Endothelial cell of umbilical vein (primary cell): Measurements from ENCODE around the gene NCR2. TPM values are rescaled to one million over a fixed set of nuclear protein-coding genes. Genes with fewer than 3 reads are reported as not detected.
"Not testable (repeated sequence)": the region's sequence is repeated elsewhere in the genome, so short reads cannot be mapped to it uniquely, and the experiment has no call there.

Experiments
- BruUV-seq: library from RNA; stranded (reverse); fragments of 400-500 nt; replicated peaks from 2 replicates; lab custom pipeline; 2021; lab: Mats Ljungman, UMichigan
- CTCF ChIA-PET: fragments of 300-600, 350-600 bp; sonication (Branson Sonifier 250); formaldehyde crosslinking; loops from one replicate; lab custom pipeline; 2021; ENCODE audit warnings: antibody characterized with exemption, inconsistent platforms; lab: Charles Lee
- POLR2A ChIA-PET: fragments of 300-600, 350-600 bp; sonication (Branson Sonifier 250); formaldehyde crosslinking; loops from one replicate; lab custom pipeline; 2021; ENCODE audit warnings: antibody characterized with exemption, inconsistent platforms; lab: Charles Lee
- DNase-seq: peaks from one replicate; pipeline ENCODE4 v3.0.0-alpha.2; 2011; ENCODE audit warnings: low read depth, low spot score
- FAIRE-seq: peaks from 2 replicates; lab custom pipeline; 2011; peaks lifted over from hg19 to GRCh38; lab: Jason Lieb, UNC
- H2AFZ ChIP-seq: 2 replicates; pipeline ENCODE4 v1.6.0; 2012; ENCODE audit warnings: low read depth, low read length, control low read depth, inconsistent platforms
- H3K27ac ChIP-seq: 2 replicates; pipeline ENCODE4 v1.5.1; 2011; ENCODE audit warnings: low read depth, mild to moderate bottlenecking, control low read depth, low read length, moderate library complexity; ENCODE audit not compliant: insufficient read depth
- H3K27me3 ChIP-seq, 2 experiments: 2 replicates each; pipeline versions ENCODE4 v1.6.0 to v1.6.1; 2011; ENCODE audit warnings: low read length in 2 of 2, mixed read lengths in 1 of 2; ENCODE audit not compliant: control insufficient read depth in 2 of 2, insufficient read depth in 2 of 2
- H3K36me3 ChIP-seq, 2 experiments: 2 replicates in 1 of 2; 3 replicates in 1 of 2; pipeline ENCODE4 v1.5.1; 2011; ENCODE audit warnings: low read length in 2 of 2, mild to moderate bottlenecking in 1 of 2, moderate library complexity in 1 of 2; ENCODE audit not compliant: control insufficient read depth in 2 of 2, insufficient read depth in 2 of 2; ENCODE audit errors: extremely low read depth in 1 of 2
- H3K4me1 ChIP-seq: 3 replicates; pipeline ENCODE4 v1.5.1; 2011; ENCODE audit warnings: mild to moderate bottlenecking, low read length; ENCODE audit not compliant: control insufficient read depth, insufficient read depth; ENCODE audit errors: extremely low read depth
- H3K4me2 ChIP-seq: 2 replicates; pipeline ENCODE4 v1.6.1; 2011; ENCODE audit warnings: low read length, control low read depth, mixed read lengths; ENCODE audit not compliant: insufficient read depth
- H3K4me3 ChIP-seq, 3 experiments: fragments of 200-600 bp in 1 of 3; sonication (generic), shearing (Covaris generic) in 1 of 3; replicated peaks in 1 of 3; 2 replicates each; pipeline ENCODE4 v1.5.1; 2011 to 2016; ENCODE audit warnings: control low read depth in 3 of 3, low read length in 3 of 3, mild to moderate bottlenecking in 2 of 3, inconsistent platforms in 1 of 3, low read depth in 1 of 3, moderate library complexity in 1 of 3; ENCODE audit not compliant: insufficient read depth in 1 of 3
- H3K79me2 ChIP-seq: 2 replicates; pipeline ENCODE4 v1.6.0; 2012; ENCODE audit warnings: low read length, inconsistent platforms; ENCODE audit not compliant: control insufficient read depth, insufficient read depth
- H3K9ac ChIP-seq: replicated peaks from 2 replicates; pipeline ENCODE3; 2011; ENCODE audit warnings: low read length, control low read depth; ENCODE audit not compliant: insufficient read depth; ENCODE audit errors: extremely low read depth
- H3K9me1 ChIP-seq: replicated peaks from 3 replicates; pipeline ENCODE4 v1.6.0; 2011; ENCODE audit warnings: mild to moderate bottlenecking, low read length; ENCODE audit not compliant: control insufficient read depth, insufficient read depth; ENCODE audit errors: extremely low read depth
- H3K9me3 ChIP-seq: replicated peaks from 2 replicates; pipeline ENCODE4 v1.5.1; 2012; ENCODE audit warnings: low read length, inconsistent platforms; ENCODE audit not compliant: control insufficient read depth, insufficient read depth
- H4K20me1 ChIP-seq: replicated peaks from 2 replicates; pipeline ENCODE3; 2011; ENCODE audit warnings: mild to moderate bottlenecking, low read length; ENCODE audit not compliant: control insufficient read depth, insufficient read depth; ENCODE audit errors: extremely low read depth
- EZH2 ChIP-seq: IDR thresholded peaks from 2 replicates; pipeline ENCODE4 v1.6.1; 2012; ENCODE audit warnings: borderline replicate concordance, low read depth, mild to moderate bottlenecking, moderate library complexity, low read length, inconsistent platforms; ENCODE audit not compliant: severe bottlenecking
- FOS ChIP-seq: IDR thresholded peaks from 2 replicates; pipeline ENCODE4 v1.6.1; 2011; ENCODE audit warnings: mild to moderate bottlenecking, low read length, moderate library complexity, borderline replicate concordance; ENCODE audit not compliant: insufficient read depth
- GATA2 ChIP-seq: IDR thresholded peaks from 2 replicates; pipeline ENCODE4 v1.7.0; 2011; ENCODE audit warnings: low read depth, mild to moderate bottlenecking, moderate library complexity, mixed read lengths, low read length; ENCODE audit not compliant: insufficient read length, insufficient read depth
- JUN ChIP-seq: IDR thresholded peaks from 2 replicates; pipeline ENCODE4 v1.6.1; 2011; ENCODE audit warnings: borderline replicate concordance, low read depth; ENCODE audit not compliant: insufficient read length, insufficient read depth
- MYC ChIP-seq: IDR thresholded peaks from one replicate; pipeline ENCODE4 v1.6.1; 2011; ENCODE audit warnings: mild to moderate bottlenecking, low read depth, low read length
- POLR2A ChIP-seq: IDR thresholded peaks from 2 replicates; pipeline ENCODE4 v1.6.1; 2012; ENCODE audit warnings: low read depth, mild to moderate bottlenecking, control low read depth, low read length
- POLR2AphosphoS5 ChIP-seq: IDR thresholded peaks from 2 replicates; pipeline ENCODE4 v1.6.1; 2012; ENCODE audit warnings: low read depth, mild to moderate bottlenecking, control low read depth, low read length, moderate library complexity; ENCODE audit not compliant: insufficient read depth
- dilution Hi-C: fragments of 300-500 bp; cut with MboI; formaldehyde crosslinking; loops from one replicate; pipeline ENCODE4 v1.15.0; 2019; ENCODE audit warnings: low sequenced_read_pairs; ENCODE audit not compliant: extremely low pct_ligation_motif_present
- intact Hi-C: fragments of 100-400 bp; cut with micrococcal nuclease; formaldehyde crosslinking; loops from one replicate; pipeline ENCODE4 v1.10.0; 2022
- polyA plus RNA-seq, 4 experiments: library from polyadenylated mRNA; depleted of rRNA in 3 of 4; stranded (reverse) in 3 of 4; unstranded in 1 of 4; fragments of >200 nt; gene quantifications; 2 replicates each; pipeline versions ENCODE4 v1.2.1 to v1.2.3, GENCODE V29; 2011 to 2012; ENCODE audit warnings: missing spikeins in 1 of 4
- total RNA-seq: library from RNA; stranded (reverse); gene quantifications from 2 replicates; pipeline ENCODE4 v1.2.3, GENCODE V29; 2021
- TF ChIP-seq, protein P1 (sequence below): IDR thresholded peaks from 2 replicates; pipeline ENCODE4 v1.6.1; 2011; ENCODE audit not compliant: insufficient read depth, insufficient read length
- TF ChIP-seq, protein P2 (sequence below), 2 donors: IDR thresholded peaks; 1 replicate in 1 of 2; 2 replicates in 1 of 2; pipeline ENCODE4 v1.5.1; 2011; ENCODE audit warnings: low read length in 2 of 2, mild to moderate bottlenecking in 2 of 2, moderate library complexity in 2 of 2, control low read depth in 1 of 2, inconsistent platforms in 1 of 2, low read depth in 1 of 2; ENCODE audit not compliant: insufficient read depth in 1 of 2; ENCODE audit errors: extremely low read depth in 1 of 2

The NCR2 gene
- total and polyA plus RNA-seq, 2 donors (not counting 3 experiments of a cell fraction or from before 2014, with no cell fraction given), result not detected

DNA sequence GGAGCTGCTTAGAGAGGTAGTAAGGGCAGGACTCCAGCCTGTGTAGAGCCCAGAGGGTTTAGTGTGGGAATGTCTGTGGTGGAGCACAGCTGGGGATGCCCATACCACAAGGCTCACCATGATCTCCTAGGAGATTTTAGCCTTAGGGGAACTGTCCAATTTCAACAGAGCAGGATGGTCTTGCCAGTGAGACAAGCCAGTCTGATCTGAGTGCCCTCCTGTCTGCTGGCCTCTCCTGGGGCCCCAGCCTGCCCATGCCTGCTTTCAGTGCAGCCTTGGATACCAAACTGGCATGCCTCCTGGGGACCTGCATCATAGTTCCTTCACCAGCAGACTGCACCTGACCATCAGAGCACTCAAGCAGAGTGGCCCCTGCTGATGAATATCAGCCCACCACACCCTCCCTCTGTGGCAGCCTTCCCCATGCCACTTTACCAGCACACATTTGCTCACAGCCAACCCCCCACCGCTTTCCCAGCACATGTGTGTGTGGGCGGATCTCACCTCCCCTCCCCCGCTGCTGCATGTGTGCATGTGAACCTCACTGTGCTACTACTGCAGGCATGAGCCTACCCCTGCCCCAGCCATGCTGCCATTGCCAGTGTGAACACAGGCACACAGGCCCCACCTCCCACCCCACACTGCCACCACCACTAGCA is 41.1 kb upstream of the NCR2 start:
- Histone ChIP-seq H3K27ac (no peak overlapping the region), H3K9me3 (no peaks in the 10 kb centered on the region), H3K79me2 (no peaks in the 10 kb centered on the region), H3K4me1 (no peaks in the 10 kb centered on the region), H3K27me3 (peaks cover 3 to 8% of the 10 kb centered on the region in 2 experiments), H3K4me3 (no peak overlapping the region), H2AFZ (no peak overlapping the region), H3K36me3 (no peaks in the 10 kb centered on the region), H3K4me2 (no peak overlapping the region), H3K9me1 (no peaks in the 10 kb centered on the region), H3K9ac (no peak overlapping the region), H4K20me1 (no peaks in the 10 kb centered on the region)
- BruUV-seq, result no TSS peak
- no peak for TF ChIP-seq FOS
- TF ChIP-seq EZH2, result no peak
- no peak for TF ChIP-seq MYC
- no peak for TF ChIP-seq POLR2A
- TF ChIP-seq, protein P1, sequence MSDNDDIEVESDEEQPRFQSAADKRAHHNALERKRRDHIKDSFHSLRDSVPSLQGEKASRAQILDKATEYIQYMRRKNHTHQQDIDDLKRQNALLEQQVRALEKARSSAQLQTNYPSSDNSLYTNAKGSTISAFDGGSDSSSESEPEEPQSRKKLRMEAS, result no peak
- no peak for TF ChIP-seq POLR2AphosphoS5
- TF ChIP-seq GATA2, result no peak
- TF ChIP-seq, protein P2, sequence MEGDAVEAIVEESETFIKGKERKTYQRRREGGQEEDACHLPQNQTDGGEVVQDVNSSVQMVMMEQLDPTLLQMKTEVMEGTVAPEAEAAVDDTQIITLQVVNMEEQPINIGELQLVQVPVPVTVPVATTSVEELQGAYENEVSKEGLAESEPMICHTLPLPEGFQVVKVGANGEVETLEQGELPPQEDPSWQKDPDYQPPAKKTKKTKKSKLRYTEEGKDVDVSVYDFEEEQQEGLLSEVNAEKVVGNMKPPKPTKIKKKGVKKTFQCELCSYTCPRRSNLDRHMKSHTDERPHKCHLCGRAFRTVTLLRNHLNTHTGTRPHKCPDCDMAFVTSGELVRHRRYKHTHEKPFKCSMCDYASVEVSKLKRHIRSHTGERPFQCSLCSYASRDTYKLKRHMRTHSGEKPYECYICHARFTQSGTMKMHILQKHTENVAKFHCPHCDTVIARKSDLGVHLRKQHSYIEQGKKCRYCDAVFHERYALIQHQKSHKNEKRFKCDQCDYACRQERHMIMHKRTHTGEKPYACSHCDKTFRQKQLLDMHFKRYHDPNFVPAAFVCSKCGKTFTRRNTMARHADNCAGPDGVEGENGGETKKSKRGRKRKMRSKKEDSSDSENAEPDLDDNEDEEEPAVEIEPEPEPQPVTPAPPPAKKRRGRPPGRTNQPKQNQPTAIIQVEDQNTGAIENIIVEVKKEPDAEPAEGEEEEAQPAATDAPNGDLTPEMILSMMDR (IDR thresholded peaks at IDR 0.05; ENCODE audit: extremely low read depth in 1 of 2, insufficient read depth in 1 of 2, low read depth in 1 of 2, low read length in 2 of 2), result no peak
- TF ChIP-seq JUN, result no peak
- FAIRE-seq (no peak), DNase-seq (no peak)
- CTCF ChIA-PET, result interaction anchor here (1.1 kb wide), 1 partner anchor 12 kb away, joined by 5 read pairs; no protein-coding TSS in a partner anchor
- intact Hi-C loops (no loop called here), dilution Hi-C loops (no loop called here)
- POLR2A ChIA-PET, result no interaction called here

DNA sequence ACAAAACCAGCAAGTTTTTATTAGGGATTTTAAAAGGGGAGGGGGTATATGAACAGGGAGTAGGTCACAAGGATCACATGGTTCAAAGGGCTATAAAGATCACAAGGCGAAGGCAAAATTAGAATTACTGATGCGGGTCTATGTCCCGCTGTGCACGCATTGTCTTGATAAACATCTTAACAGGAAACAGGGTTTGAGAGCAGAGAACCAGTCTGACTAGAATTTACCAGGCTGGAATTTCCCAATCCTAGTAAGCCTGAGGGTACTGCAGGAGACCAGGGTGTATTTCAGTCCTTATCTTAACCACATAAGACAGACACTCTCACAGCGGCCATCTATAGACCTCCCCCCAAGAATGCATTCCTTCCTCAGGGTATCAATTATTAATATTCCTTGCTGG is 38.2 kb upstream of the NCR2 start:
- CTCF ChIA-PET, result interaction anchor here (3.6 kb wide), 1 partner anchor 10 kb away, joined by 18 read pairs; no protein-coding TSS in a partner anchor
- dilution Hi-C loops, H4K20me1 ChIP-seq: not testable (repeated sequence)

More for the DNA sequence above, 38.2 kb upstream of the NCR2 start:
- H3K27ac ChIP-seq, H2AFZ ChIP-seq, H3K4me2 ChIP-seq, POLR2A ChIA-PET, H3K79me2 ChIP-seq, FAIRE-seq, H3K9me1 ChIP-seq, BruUV-seq, H3K9ac ChIP-seq, intact Hi-C loops, H3K27me3 ChIP-seq, DNase-seq, H3K9me3 ChIP-seq, H3K4me1 ChIP-seq, H3K4me3 ChIP-seq, H3K36me3 ChIP-seq: not testable (repeated sequence)
